ENCODE measurements around the gene SDHAF3. TPM values are rescaled to one million over a fixed set of nuclear protein-coding genes. Genes with fewer than 3 reads are reported as not detected.

The SDHAF3 gene
- polyA plus RNA-seq, 2 of the 4 experiments (the other 2 are of a cell fraction): 52.3 to 56.0 TPM

- TF ChIP-seq CEBPB (IDR thresholded peaks at IDR 0.05) (no peak), HOXB5 (CRISPR knock-in tag; IDR thresholded peaks at IDR 0.05) (no peak), GATA3 (IDR thresholded peaks at IDR 0.05; ENCODE audit: borderline replicate concordance) (no peak)
- DNase-seq (ENCODE audit: low read depth in 1 of 2, low spot score in 1 of 2) (no peak), FAIRE-seq (no peak), ATAC-seq (no peak)
- Histone ChIP-seq H3K9me3 (no peaks in the 10 kb centered on the region), H3K27ac (no peak overlapping the region), H3K4me1 (no peaks in the 10 kb centered on the region), H3K4me3 (no peak overlapping the region), H3K4me2 (no peak overlapping the region)
- POLR2A ChIA-PET: interaction anchor here (2.4 kb wide), 1 partner anchor 50 kb away, joined by 7 read pairs; the partner anchor contains the start of gene SDHAF3
- 86% methylated on average over 4 of the region's 4 CpGs for WGBS (ENCODE audit: missing lambda C conversion rate)
- CTCF ChIA-PET: no interaction called here
Observed at GRCh38 chr7:97167176-97167575, 49.7 kb downstream of the SDHAF3 start.

- CTCF ChIA-PET: no interaction called here
- no peak overlapping the region for H3K4me3 ChIP-seq
- no peaks in the 10 kb centered on the region for H3K9me3 ChIP-seq
- 67% methylated on average over 3 of the region's 3 CpGs for WGBS (ENCODE audit: missing lambda C conversion rate)
- ATAC-seq: no peak
- H3K4me2 ChIP-seq: no peak overlapping the region
- FAIRE-seq: no peak
- H3K4me1 ChIP-seq: no peaks in the 10 kb centered on the region
- POLR2A ChIA-PET: interaction anchor here (2.4 kb wide), 1 partner anchor 50 kb away, joined by 7 read pairs; the partner anchor contains the start of gene SDHAF3
- DNase-seq (ENCODE audit: low read depth in 1 of 2, low spot score in 1 of 2): no peak
- peak overlapping the region in 1 of 2 experiments; percentile 23; a peak in 1 of 6 replicates for H3K27ac ChIP-seq
- TF ChIP-seq ZFP36 (IDR thresholded peaks at IDR 0.05; ENCODE audit: borderline replicate concordance, partially characterized antibody): no peak
- TF ChIP-seq SMC3 (IDR thresholded peaks at IDR 0.05): no peak
- no peak for TF ChIP-seq CBX8 (IDR thresholded peaks at IDR 0.05)
- no peak for TF ChIP-seq RFX5 (IDR thresholded peaks at IDR 0.05)
- no peak for TF ChIP-seq MAZ (IDR thresholded peaks at IDR 0.05; ENCODE audit: borderline replicate concordance, low read depth, low read length)
- no peak for TF ChIP-seq ZNF302 (CRISPR knock-in tag; IDR thresholded peaks at IDR 0.05)
- TF ChIP-seq CHD2 (IDR thresholded peaks at IDR 0.05; ENCODE audit: low read length, partially characterized antibody): no peak
- TF ChIP-seq CHD4 (IDR thresholded peaks at IDR 0.05; ENCODE audit: borderline replicate concordance): no peak
- TF ChIP-seq, protein P1, sequence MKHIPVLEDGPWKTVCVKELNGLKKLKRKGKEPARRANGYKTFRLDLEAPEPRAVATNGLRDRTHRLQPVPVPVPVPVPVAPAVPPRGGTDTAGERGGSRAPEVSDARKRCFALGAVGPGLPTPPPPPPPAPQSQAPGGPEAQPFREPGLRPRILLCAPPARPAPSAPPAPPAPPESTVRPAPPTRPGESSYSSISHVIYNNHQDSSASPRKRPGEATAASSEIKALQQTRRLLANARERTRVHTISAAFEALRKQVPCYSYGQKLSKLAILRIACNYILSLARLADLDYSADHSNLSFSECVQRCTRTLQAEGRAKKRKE (CRISPR knock-in tag; IDR thresholded peaks at IDR 0.05; ENCODE audit: low read depth): no peak
- TF ChIP-seq TFCP2L1 (CRISPR knock-in tag; IDR thresholded peaks at IDR 0.05): no peak
- TF ChIP-seq, protein P2, sequence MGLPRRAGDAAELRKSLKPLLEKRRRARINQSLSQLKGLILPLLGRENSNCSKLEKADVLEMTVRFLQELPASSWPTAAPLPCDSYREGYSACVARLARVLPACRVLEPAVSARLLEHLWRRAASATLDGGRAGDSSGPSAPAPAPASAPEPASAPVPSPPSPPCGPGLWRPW (IDR thresholded peaks at IDR 0.05): no peak
Observed at GRCh38 chr7:97167749-97168148, 50.3 kb downstream of the SDHAF3 start.

DNA sequence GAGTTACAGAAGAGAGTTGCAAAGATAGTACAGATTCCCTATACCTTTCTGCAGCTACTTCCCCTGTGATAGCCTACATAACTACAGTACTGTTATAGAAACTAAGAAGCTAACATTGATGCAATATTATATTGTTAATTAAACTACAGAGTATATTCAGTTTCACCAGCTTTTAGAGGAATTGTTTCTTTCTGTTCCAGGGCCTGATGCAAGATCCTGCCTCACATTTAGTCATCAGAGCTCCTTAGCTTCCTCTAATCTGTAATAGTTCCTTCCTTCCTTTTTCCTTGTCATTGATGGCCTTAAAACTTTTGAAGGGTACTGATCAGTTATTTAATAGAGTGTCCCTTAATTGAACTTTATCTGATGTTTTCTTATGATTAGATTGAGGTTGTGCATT is 56.8 kb downstream of the SDHAF3 start:
- ChIA-PET CTCF (interaction anchor here (1.1 to 2.1 kb wide), 2 partner anchors 69 to 1258 kb away, joined by 3 to 5 read pairs; no protein-coding TSS in a partner anchor), POLR2A (no interaction called here)
- no peaks in the 10 kb centered on the region for H3K4me1 ChIP-seq
- DNase-seq (ENCODE audit: low read depth in 1 of 2, low spot score in 1 of 2): no peak
- H3K4me3 ChIP-seq: no peak overlapping the region
- no peak for TF ChIP-seq ZFP36 (IDR thresholded peaks at IDR 0.05; ENCODE audit: borderline replicate concordance, partially characterized antibody)
- TF ChIP-seq, protein P3, sequence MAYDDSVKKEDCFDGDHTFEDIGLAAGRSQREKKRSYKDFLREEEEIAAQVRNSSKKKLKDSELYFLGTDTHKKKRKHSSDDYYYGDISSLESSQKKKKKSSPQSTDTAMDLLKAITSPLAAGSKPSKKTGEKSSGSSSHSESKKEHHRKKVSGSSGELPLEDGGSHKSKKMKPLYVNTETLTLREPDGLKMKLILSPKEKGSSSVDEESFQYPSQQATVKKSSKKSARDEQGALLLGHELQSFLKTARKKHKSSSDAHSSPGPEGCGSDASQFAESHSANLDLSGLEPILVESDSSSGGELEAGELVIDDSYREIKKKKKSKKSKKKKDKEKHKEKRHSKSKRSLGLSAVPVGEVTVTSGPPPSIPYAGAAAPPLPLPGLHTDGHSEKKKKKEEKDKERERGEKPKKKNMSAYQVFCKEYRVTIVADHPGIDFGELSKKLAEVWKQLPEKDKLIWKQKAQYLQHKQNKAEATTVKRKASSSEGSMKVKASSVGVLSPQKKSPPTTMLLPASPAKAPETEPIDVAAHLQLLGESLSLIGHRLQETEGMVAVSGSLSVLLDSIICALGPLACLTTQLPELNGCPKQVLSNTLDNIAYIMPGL (CRISPR knock-in tag; IDR thresholded peaks at IDR 0.05; ENCODE audit: borderline replicate concordance): no peak
- TF ChIP-seq BHLHE40 (IDR thresholded peaks at IDR 0.05; ENCODE audit: low read depth, low read length): no peak
- no peak for TF ChIP-seq NR3C1 (IDR thresholded peaks at IDR 0.05)
- TF ChIP-seq JUNB (IDR thresholded peaks at IDR 0.05): no peak
- TF ChIP-seq KDM1A (IDR thresholded peaks at IDR 0.05; ENCODE audit: low read depth): no peak
- no peak for TF ChIP-seq USF2 (IDR thresholded peaks at IDR 0.05)
- TF ChIP-seq ZC3H11A (IDR thresholded peaks at IDR 0.05): no peak
- no peak for TF ChIP-seq HOXA7 (CRISPR knock-in tag; IDR thresholded peaks at IDR 0.05)
- TF ChIP-seq RAD21 (conservative IDR thresholded peaks at IDR 0.05 in 1 of 2, IDR thresholded peaks at IDR 0.05 in 1 of 2): no peak
- TF ChIP-seq REST (IDR thresholded peaks at IDR 0.05): no peak
- TF ChIP-seq RFX5 (IDR thresholded peaks at IDR 0.05): no peak
- no peak for TF ChIP-seq CTCF (IDR thresholded peaks at IDR 0.05)
- no peaks in the 10 kb centered on the region for H3K9me3 ChIP-seq
- no peak for FAIRE-seq
- no peak overlapping the region for H3K4me2 ChIP-seq
- ATAC-seq: no peak
- H3K27ac ChIP-seq: no peak overlapping the region

All from A549 (cell line).